ENCODE data around the gene DOCK10. TPM values are rescaled to one million over a fixed set of nuclear protein-coding genes. Genes with fewer than 3 reads are reported as not detected.
A peak's percentile ranks its signal among the peaks of the same experiment; 100 is the strongest.

Gene DOCK10
- total RNA-seq, 4 donors from 2014 or later, result 16.7 to 37.2 (median 20.8) TPM

DNA sequence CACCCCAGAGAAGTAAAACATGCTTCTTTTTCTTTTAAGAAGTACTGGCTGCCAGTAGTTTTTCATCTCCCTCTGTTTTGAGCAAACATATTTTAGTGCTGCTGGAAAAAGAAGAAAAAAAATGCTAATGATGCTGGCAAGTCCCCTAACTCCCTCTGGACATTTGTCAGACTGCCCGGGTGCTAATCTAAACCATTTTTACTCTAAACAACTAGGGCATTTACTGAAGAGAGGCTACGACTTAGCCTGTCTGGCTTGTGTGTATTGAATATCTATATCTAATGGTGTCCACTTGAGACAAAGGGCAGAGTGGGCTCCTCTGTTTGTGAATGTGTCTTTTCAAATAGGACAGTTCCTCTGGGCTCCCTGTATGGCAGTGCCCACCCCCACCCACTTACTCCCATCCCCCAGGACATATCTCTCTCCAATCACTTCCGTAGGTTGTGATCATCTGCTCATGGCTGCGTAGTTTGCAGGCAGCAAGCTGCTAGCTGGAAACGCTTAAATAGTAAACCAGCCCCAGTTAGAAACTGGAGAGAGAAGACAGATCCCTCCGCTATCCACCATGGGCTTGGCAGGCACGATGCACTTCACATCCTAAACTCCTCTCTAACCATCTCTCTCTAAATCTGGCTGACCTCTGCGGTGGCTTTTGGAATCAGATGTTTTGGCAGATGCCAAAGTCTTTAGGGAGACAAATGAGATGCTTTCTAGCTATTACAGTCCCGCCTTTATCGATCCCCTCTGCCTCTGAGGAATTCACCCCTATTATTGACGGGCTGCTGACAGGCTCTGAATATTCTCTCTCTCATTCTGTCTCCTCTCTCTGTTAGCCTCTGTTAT is 58.3 kb downstream of the DOCK10 start:
- Histone ChIP-seq H3K4me1 (peaks cover 0 to 26% (median 11%) of the 10 kb centered on the region in 4 donors), H3K36me3 (no peaks in the 10 kb centered on the region), H3K9me3 (no peaks in the 10 kb centered on the region), H3K4me3 (peak overlapping the region; percentile 17 to 43 (median 29)), H3K27me3 (no peaks in the 10 kb centered on the region), H3K27ac (peak overlapping the region; percentile 41 to 88 (median 72))
- 24 to 27% methylated on average over 11 of the region's 11 CpGs for WGBS, 2 donors
- TF ChIP-seq EP300 (IDR thresholded peaks at IDR 0.05), result no peak
- no peak for TF ChIP-seq POLR2A (IDR thresholded peaks at IDR 0.05)
- TF ChIP-seq, protein P1, sequence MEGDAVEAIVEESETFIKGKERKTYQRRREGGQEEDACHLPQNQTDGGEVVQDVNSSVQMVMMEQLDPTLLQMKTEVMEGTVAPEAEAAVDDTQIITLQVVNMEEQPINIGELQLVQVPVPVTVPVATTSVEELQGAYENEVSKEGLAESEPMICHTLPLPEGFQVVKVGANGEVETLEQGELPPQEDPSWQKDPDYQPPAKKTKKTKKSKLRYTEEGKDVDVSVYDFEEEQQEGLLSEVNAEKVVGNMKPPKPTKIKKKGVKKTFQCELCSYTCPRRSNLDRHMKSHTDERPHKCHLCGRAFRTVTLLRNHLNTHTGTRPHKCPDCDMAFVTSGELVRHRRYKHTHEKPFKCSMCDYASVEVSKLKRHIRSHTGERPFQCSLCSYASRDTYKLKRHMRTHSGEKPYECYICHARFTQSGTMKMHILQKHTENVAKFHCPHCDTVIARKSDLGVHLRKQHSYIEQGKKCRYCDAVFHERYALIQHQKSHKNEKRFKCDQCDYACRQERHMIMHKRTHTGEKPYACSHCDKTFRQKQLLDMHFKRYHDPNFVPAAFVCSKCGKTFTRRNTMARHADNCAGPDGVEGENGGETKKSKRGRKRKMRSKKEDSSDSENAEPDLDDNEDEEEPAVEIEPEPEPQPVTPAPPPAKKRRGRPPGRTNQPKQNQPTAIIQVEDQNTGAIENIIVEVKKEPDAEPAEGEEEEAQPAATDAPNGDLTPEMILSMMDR (IDR thresholded peaks at IDR 0.05), result no peak
- DNase-seq (ENCODE audit: low spot score in 2 of 2), result no peak

DNA sequence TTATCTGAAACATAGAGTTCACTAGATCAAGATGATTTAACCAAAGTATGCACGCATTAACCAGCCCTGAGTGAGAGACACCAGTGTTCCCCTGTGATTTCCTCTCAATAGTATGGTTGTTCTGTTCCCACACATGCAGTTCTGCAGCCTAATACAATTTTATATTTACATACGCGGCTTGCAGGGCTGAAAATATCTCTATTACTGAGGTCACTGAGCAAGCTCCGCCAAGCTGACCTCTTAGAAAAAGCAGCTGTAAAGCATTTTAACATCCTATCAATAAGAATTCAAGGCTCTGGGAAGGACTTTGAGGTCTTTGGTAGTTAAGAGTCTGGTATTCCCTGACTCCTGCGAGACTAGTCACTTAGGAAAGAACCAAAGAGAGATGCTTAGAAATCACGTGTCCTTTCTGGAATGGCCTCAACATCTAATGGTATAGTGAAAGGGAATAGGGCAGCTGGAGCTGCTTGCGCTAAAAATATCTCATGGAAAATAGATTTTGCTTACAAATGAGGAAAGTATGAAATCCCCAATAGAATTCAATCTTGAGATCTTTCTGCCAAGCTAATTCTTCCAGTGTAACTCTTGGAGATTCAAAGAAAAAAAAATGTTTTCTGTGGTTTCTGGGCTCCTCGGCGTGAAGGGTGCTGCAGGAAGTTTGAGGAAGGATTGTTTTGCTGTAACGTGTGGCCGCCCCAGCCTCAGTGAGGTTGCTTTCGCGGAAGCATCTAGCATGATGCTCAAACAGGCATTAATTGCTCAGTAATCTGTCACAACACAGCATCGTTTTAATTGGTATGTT is 59.2 kb downstream of the DOCK10 start:
- Histone ChIP-seq H3K9me3 (no peaks in the 10 kb centered on the region), H3K36me3 (no peaks in the 10 kb centered on the region), H3K4me1 (peaks cover 0 to 26% (median 11%) of the 10 kb centered on the region in 4 donors), H3K4me3 (peak overlapping the region; percentile 17 to 43 (median 29)), H3K27ac (peak overlapping the region; percentile 41 to 88 (median 72)), H3K27me3 (no peaks in the 10 kb centered on the region)
- DNase-seq (ENCODE audit: low spot score in 2 of 2), result no peak
- WGBS, 2 donors, result 7 to 19% methylated on average over 14 of the region's 14 CpGs
- TF ChIP-seq POLR2A (IDR thresholded peaks at IDR 0.05) (no peak), EP300 (IDR thresholded peaks at IDR 0.05) (no peak)
- TF ChIP-seq, protein P1 (IDR thresholded peaks at IDR 0.05), result no peak

DNA sequence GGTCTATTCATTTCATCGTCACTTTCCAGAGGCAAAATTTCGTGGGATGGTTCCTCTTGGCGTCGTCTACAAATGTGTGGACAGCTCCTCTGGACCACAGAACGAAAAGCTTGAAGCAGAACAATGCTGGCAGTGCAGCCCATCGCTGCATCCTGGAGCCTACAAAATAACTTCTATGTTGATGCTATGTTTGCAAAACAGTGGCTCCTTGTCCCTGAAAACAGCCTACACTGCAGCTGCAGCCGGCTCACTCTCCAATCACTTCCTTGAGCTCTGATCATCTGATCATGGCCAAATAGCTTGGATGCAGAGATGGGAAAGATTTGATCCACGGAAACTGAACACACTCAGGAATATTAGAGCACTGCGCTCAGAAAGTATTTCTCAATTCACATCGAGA is 60.0 kb downstream of the DOCK10 start:
- no peaks in the 10 kb centered on the region for H3K27me3 ChIP-seq
- WGBS, 2 donors, result 16 to 26% methylated on average over 10 of the region's 10 CpGs
- no peaks in the 10 kb centered on the region for H3K36me3 ChIP-seq
- H3K9me3 ChIP-seq, result no peaks in the 10 kb centered on the region
- peak overlapping the region; percentile 41 to 88 (median 72) for H3K27ac ChIP-seq
- peak overlapping the region; percentile 17 to 43 (median 29) for H3K4me3 ChIP-seq
- no peak for TF ChIP-seq EP300 (IDR thresholded peaks at IDR 0.05)
- H3K4me1 ChIP-seq, result peaks cover 0 to 26% (median 11%) of the 10 kb centered on the region in 4 donors
- DNase-seq (ENCODE audit: low spot score in 2 of 2), result no peak

DNA sequence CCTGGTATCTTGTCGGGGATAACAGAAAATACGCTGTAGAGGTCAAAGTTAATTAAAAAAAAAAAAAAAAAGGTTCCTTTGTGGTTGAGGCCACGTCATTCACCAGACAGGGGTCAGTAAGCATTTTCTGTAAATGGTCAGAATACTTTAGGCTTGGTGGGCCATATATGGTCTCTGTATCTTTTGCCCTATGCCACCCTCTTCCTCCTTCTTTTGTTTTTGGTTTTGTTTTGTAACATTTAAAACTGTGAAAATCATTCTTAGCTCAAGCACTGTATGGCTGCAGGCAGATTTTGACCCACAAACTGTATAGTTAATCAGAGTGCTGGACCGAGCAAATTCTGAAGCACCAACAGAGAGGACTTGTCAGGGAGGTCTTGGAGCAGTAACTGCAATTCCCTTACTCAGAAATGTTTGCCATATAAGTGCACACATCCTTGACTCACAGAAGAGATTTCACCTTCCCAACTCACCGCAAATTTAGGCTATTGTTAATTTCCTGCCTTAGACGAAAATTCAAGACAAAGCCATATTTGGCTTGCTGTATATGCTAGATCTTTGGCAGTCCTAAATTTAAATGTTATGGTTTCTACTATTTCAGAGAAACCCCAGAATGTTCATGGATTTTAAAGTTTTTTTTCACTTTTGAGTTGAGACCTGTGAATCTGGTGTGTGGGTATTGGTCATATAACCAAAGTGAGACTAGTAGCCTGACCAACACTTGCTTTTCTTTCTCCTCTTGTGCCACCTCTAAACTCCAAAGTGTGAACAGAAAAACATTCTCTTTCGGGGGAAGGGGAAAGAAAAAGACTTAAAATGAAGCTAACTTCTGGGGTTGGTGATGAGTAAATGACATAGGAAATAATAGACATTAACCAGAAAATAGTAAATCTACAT is 65.4 kb downstream of the DOCK10 start:
- H3K4me1 ChIP-seq, result peaks cover 0 to 21% (median 4%) of the 10 kb centered on the region in 4 donors
- whole genome bisulfite sequencing, 2 donors, result 76 to 82% methylated on average over 7 of the region's 7 CpGs
- no peak overlapping the region for H3K27ac ChIP-seq
- no peaks in the 10 kb centered on the region for H3K27me3 ChIP-seq
- DNase-seq (ENCODE audit: low spot score in 2 of 2), result no peak
- H3K4me3 ChIP-seq, result no peak overlapping the region
- H3K9me3 ChIP-seq, result no peaks in the 10 kb centered on the region
- TF ChIP-seq POLR2A (IDR thresholded peaks at IDR 0.05) (no peak), EP300 (IDR thresholded peaks at IDR 0.05) (no peak)
- TF ChIP-seq, protein P1 (IDR thresholded peaks at IDR 0.05), result no peak
- H3K36me3 ChIP-seq, result no peaks in the 10 kb centered on the region

DNA sequence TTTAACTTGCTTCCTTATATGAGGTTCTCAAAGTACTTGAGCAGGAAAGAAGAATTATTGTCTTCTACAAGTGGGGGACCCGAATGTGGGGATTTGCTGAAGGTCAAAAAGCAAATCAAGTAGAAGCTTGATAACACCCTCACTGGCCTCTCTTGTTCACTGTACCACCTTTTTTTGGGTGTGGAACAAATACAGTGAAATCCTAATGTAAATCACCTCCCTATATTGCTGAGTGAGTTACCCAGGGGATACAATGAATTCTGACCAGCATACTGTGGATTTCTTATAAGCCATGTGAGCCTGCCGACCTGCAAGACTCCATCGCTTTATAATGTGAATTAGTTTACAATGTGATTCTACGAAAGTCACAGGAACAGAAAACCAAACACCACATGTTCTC is 66.5 kb downstream of the DOCK10 start:
- DNase-seq (ENCODE audit: low spot score in 2 of 2), result no peak
- peak overlapping the region in 1 of 4 donors; percentile 4 for H3K27ac ChIP-seq
- no peaks in the 10 kb centered on the region for H3K9me3 ChIP-seq
- no peaks in the 10 kb centered on the region for H3K27me3 ChIP-seq
- H3K4me3 ChIP-seq, result no peak overlapping the region
- TF ChIP-seq, protein P1 (IDR thresholded peaks at IDR 0.05), result no peak
- no peak for TF ChIP-seq EP300 (IDR thresholded peaks at IDR 0.05)
- TF ChIP-seq POLR2A (IDR thresholded peaks at IDR 0.05), result no peak
- 62 to 77% methylated on average over 4 of the region's 4 CpGs for WGBS, 2 donors
- H3K4me1 ChIP-seq, result peaks cover 0 to 16% (median 7%) of the 10 kb centered on the region in 4 donors
- H3K36me3 ChIP-seq, result no peaks in the 10 kb centered on the region
